Measurements from ENCODE around the gene CACNA1B.

CACNA1B gene

DNA sequence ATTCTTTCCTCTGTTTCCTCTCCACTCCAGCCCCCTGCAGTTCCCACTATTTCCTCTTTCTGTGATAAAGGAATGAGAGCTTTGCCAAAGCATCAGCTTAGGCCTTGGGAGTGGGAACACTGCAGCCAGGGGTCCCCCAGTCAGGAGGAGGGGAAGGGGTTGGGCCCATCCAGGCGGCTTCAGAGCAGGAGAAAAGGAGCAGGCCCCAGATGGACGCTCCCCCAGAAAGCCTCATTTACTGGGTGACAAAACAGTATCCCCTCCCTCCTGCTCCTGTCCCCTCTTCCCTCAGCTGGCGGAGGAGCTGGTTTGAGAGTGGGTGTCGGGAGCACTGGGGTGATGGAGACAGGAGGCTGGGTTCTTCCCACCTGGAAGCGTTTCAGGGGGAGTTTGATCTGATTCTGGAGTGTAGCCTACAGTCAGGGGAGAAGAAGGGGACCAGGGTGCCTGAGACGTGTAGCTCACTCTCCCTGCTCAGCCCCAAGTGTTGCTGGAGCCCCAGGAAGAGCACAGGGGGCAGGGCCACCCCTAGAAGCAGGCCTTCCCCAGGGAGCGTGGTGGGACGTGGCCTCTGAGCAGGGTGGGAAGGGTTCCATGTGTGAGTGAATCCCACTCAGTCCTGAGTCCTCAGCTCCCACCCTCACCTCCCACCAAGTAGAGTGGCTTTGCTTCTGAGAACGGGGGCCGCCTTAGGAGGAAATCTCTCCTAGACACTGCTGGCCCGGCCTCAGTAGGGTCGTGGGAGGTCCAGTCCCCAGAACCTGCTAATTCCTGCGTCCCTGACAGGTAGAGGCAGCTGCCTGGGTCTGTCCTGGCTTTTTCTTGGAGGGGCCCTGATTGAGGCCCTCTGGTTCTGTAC is 173.1 kb downstream of the CACNA1B start:
- H4K20me1 ChIP-seq (ENCODE audit: insufficient read depth, low read length): no peaks in the 10 kb centered on the region
- peaks cover 5% of the 10 kb centered on the region for H3K27me3 ChIP-seq (ENCODE audit: insufficient read depth, low read length, poor library complexity)

DNA sequence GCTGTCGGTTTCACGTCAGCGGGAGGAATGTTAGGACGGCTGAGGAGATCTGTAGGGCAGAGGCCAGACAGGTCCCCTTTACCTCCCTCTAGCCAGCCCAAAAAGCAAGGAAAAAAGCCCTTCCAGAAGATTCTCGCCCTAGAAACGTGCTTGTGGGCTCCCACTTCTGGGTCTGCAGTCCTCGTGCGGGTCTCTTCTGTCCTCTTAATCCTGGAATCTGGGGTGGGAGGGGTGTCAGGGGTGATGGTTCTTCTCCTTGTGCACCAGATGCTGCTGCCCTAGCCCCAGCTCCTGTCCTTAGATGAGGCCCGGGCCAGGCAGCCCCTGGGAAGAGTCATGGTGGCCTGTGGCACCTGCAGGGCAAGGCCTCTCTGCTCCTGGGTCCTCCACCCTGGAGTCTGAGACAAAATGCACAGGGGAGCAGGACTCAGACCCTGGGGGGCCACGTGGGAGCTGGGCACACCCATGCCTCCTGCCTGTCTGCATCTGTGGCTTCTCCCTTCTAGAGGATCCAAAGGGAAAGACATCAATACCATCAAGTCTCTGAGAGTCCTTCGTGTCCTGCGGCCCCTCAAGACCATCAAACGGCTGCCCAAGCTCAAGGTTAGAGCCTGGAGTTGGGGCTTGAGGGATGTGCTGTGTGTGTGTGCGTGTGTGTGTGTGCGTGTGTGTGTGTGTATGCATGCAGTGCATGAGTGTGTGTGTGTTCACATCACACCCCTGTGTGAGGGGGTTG is 174.2 kb downstream of the CACNA1B start:
- Histone ChIP-seq H3K79me2 (ENCODE audit: insufficient read depth, low read length) (no peaks in the 10 kb centered on the region), H3K27ac (ENCODE audit: low read length) (no peak overlapping the region), H2AFZ (ENCODE audit: low read depth, low read length) (no peak overlapping the region), H3K4me1 (ENCODE audit: insufficient read depth, low read length) (no peaks in the 10 kb centered on the region), H3K9ac (ENCODE audit: low read depth, low read length) (no peak overlapping the region), H3K4me3 (ENCODE audit: low read depth in 1 of 2, low read length in 2 of 2) (no peak overlapping the region), H3K36me3 (ENCODE audit: insufficient read depth, low read length) (no peaks in the 10 kb centered on the region), H3K4me2 (ENCODE audit: insufficient read depth, low read length) (no peak overlapping the region), H3K27me3 (ENCODE audit: insufficient read depth, low read length, poor library complexity) (peaks cover 5% of the 10 kb centered on the region), H3K9me3 (ENCODE audit: insufficient read depth, low read length, severe bottlenecking) (no peaks in the 10 kb centered on the region), H4K20me1 (ENCODE audit: insufficient read depth, low read length) (no peaks in the 10 kb centered on the region)
- TF ChIP-seq, protein P1, sequence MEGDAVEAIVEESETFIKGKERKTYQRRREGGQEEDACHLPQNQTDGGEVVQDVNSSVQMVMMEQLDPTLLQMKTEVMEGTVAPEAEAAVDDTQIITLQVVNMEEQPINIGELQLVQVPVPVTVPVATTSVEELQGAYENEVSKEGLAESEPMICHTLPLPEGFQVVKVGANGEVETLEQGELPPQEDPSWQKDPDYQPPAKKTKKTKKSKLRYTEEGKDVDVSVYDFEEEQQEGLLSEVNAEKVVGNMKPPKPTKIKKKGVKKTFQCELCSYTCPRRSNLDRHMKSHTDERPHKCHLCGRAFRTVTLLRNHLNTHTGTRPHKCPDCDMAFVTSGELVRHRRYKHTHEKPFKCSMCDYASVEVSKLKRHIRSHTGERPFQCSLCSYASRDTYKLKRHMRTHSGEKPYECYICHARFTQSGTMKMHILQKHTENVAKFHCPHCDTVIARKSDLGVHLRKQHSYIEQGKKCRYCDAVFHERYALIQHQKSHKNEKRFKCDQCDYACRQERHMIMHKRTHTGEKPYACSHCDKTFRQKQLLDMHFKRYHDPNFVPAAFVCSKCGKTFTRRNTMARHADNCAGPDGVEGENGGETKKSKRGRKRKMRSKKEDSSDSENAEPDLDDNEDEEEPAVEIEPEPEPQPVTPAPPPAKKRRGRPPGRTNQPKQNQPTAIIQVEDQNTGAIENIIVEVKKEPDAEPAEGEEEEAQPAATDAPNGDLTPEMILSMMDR (IDR thresholded peaks at IDR 0.05; ENCODE audit: borderline replicate concordance, extremely low read depth, low read length, poor library complexity, severe bottlenecking): no peak
- no peak for TF ChIP-seq EZH2 (IDR thresholded peaks at IDR 0.05; ENCODE audit: borderline replicate concordance, low read depth, low read length, severe bottlenecking)
- ATAC-seq (ENCODE audit: insufficient read depth, low read depth): no peak
- DNase-seq: no peak

More for the DNA sequence above, 173.1 kb downstream of the CACNA1B start:
- H3K79me2 ChIP-seq (ENCODE audit: insufficient read depth, low read length): no peaks in the 10 kb centered on the region
- no peak for ATAC-seq (ENCODE audit: insufficient read depth, low read depth)
- TF ChIP-seq, protein P1 (IDR thresholded peaks at IDR 0.05; ENCODE audit: borderline replicate concordance, extremely low read depth, low read length, poor library complexity, severe bottlenecking): no peak
- TF ChIP-seq EZH2 (IDR thresholded peaks at IDR 0.05; ENCODE audit: borderline replicate concordance, low read depth, low read length, severe bottlenecking): no peak
- no peaks in the 10 kb centered on the region for H3K9me3 ChIP-seq (ENCODE audit: insufficient read depth, low read length, severe bottlenecking)
- no peaks in the 10 kb centered on the region for H3K36me3 ChIP-seq (ENCODE audit: insufficient read depth, low read length)
- H3K4me2 ChIP-seq (ENCODE audit: insufficient read depth, low read length): no peak overlapping the region
- no peak overlapping the region for H2AFZ ChIP-seq (ENCODE audit: low read depth, low read length)
- H3K4me1 ChIP-seq (ENCODE audit: insufficient read depth, low read length): no peaks in the 10 kb centered on the region
- no peak overlapping the region for H3K27ac ChIP-seq (ENCODE audit: low read length)
- no peak for DNase-seq
- H3K4me3 ChIP-seq (ENCODE audit: low read depth in 1 of 2, low read length in 2 of 2): no peak overlapping the region
- H3K9ac ChIP-seq (ENCODE audit: low read depth, low read length): no peak overlapping the region

DNA sequence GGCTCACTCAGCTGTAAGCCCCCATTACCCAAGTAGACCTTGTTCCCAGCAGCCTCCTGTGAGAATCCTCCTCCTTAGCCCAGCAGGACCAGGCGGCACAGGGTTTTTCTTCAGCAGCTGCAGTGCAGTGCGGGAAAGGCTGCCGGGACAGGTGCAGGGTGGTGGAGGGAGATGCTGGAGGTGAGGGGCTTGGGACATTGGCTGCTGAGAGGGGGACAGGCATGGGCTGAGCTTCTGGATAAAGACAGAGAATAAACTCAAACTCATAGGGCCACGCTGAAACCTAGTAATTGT is 174.7 kb downstream of the CACNA1B start:
- no peaks in the 10 kb centered on the region for H3K36me3 ChIP-seq (ENCODE audit: insufficient read depth, low read length)
- no peak overlapping the region for H2AFZ ChIP-seq (ENCODE audit: low read depth, low read length)
- H3K9ac ChIP-seq (ENCODE audit: low read depth, low read length): no peak overlapping the region
- H4K20me1 ChIP-seq (ENCODE audit: insufficient read depth, low read length): no peaks in the 10 kb centered on the region
- no peak overlapping the region for H3K4me2 ChIP-seq (ENCODE audit: insufficient read depth, low read length)
- H3K27ac ChIP-seq (ENCODE audit: low read length): no peak overlapping the region
- no peaks in the 10 kb centered on the region for H3K79me2 ChIP-seq (ENCODE audit: insufficient read depth, low read length)
- DNase-seq (no peak), ATAC-seq (ENCODE audit: insufficient read depth, low read depth) (no peak)
- H3K9me3 ChIP-seq (ENCODE audit: insufficient read depth, low read length, severe bottlenecking): no peaks in the 10 kb centered on the region
- TF ChIP-seq, protein P1 (IDR thresholded peaks at IDR 0.05; ENCODE audit: borderline replicate concordance, extremely low read depth, low read length, poor library complexity, severe bottlenecking): no peak
- TF ChIP-seq EZH2 (IDR thresholded peaks at IDR 0.05; ENCODE audit: borderline replicate concordance, low read depth, low read length, severe bottlenecking): no peak
- no peaks in the 10 kb centered on the region for H3K4me1 ChIP-seq (ENCODE audit: insufficient read depth, low read length)
- peaks cover 5% of the 10 kb centered on the region for H3K27me3 ChIP-seq (ENCODE audit: insufficient read depth, low read length, poor library complexity)
- H3K4me3 ChIP-seq (ENCODE audit: low read depth in 1 of 2, low read length in 2 of 2): no peak overlapping the region
